Measurements from ENCODE around the gene C5orf34. TPM values are rescaled to one million over a fixed set of nuclear protein-coding genes. Genes with fewer than 3 reads are reported as not detected.

C5orf34 gene
- polyA plus RNA-seq, 1 of the 3 experiments (the other 2 are of a cell fraction), result 2.9 TPM

DNA sequence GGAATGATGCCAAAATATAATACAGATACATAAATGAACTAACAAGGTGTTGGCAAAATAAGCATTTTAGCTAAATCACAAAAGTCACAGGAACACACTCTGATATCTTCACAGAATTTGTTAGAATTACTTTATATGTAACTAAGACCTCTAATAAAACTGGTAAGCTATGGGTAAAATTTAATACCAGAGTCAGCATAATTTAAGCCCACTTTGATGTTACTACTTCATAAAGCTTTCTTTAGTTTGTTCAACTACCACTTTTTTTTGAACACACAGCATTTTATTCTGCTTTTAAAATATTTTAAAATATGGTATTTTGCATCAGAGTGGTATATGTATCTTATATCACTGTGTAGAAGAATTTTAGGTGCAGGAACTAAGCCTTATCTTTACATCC is 22.0 kb upstream of the C5orf34 start:
- Histone ChIP-seq H3K9me2 (no peaks in the 10 kb centered on the region), H4K20me1 (ENCODE audit: insufficient read depth) (peaks cover 5% of the 10 kb centered on the region; the same call in 1 of the 2 replicates), H3K27me3 (ENCODE audit: insufficient read depth) (no peaks in the 10 kb centered on the region), H3K79me2 (ENCODE audit: insufficient read depth) (peaks cover 42% of the 10 kb centered on the region), H3K27ac (ENCODE audit: low read depth in 2 of 2, low read length in 1 of 2) (no peak overlapping the region), H3K36me3 (replicated peaks in 1 of 2; ENCODE audit: control insufficient read depth in 1 of 2, insufficient read depth in 2 of 2, low read length in 1 of 2) (peaks cover 86 to 92% of the 10 kb centered on the region in 2 experiments), H3K4me1 (ENCODE audit: control insufficient read depth in 1 of 2, insufficient read depth in 2 of 2, low read depth in 1 of 2, low read length in 1 of 2) (no peaks in the 10 kb centered on the region), H3K9me3 (no peaks in the 10 kb centered on the region), H3K4me2 (no peak overlapping the region), H3K4me3 (ENCODE audit: low read depth in 2 of 2, low read length in 1 of 2) (no peak overlapping the region), H2AFZ (ENCODE audit: low read depth) (no peak overlapping the region), H3F3A (replicated peaks; ENCODE audit: insufficient read depth) (peaks cover 24% of the 10 kb centered on the region), H3K9ac (no peak overlapping the region)
- DNase-seq, result no peak
- POLR2A ChIA-PET, result no interaction called here
- no peak for TF ChIP-seq JUND (IDR thresholded peaks at IDR 0.05)
- TF ChIP-seq GATA2 (CRISPR knock-in tag; IDR thresholded peaks at IDR 0.05), result no peak
- TF ChIP-seq, protein P1, sequence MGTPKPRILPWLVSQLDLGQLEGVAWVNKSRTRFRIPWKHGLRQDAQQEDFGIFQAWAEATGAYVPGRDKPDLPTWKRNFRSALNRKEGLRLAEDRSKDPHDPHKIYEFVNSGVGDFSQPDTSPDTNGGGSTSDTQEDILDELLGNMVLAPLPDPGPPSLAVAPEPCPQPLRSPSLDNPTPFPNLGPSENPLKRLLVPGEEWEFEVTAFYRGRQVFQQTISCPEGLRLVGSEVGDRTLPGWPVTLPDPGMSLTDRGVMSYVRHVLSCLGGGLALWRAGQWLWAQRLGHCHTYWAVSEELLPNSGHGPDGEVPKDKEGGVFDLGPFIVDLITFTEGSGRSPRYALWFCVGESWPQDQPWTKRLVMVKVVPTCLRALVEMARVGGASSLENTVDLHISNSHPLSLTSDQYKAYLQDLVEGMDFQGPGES (IDR thresholded peaks at IDR 0.05; ENCODE audit: low read depth, low read length), result no peak
- no peak for TF ChIP-seq TAF1 (IDR thresholded peaks at IDR 0.05; ENCODE audit: borderline replicate concordance, low read depth, low read length)
- TF ChIP-seq, protein P2, sequence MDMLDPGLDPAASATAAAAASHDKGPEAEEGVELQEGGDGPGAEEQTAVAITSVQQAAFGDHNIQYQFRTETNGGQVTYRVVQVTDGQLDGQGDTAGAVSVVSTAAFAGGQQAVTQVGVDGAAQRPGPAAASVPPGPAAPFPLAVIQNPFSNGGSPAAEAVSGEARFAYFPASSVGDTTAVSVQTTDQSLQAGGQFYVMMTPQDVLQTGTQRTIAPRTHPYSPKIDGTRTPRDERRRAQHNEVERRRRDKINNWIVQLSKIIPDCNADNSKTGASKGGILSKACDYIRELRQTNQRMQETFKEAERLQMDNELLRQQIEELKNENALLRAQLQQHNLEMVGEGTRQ (IDR thresholded peaks at IDR 0.05; ENCODE audit: borderline replicate concordance, low read depth, low read length), result no peak
- CTCF ChIA-PET, result interaction anchor here (1.1 to 1.8 kb wide), 3 partner anchors 17 to 94 kb away, joined by 3 to 4 read pairs (median 3); partner anchors contain the start of gene TMEM267

DNA sequence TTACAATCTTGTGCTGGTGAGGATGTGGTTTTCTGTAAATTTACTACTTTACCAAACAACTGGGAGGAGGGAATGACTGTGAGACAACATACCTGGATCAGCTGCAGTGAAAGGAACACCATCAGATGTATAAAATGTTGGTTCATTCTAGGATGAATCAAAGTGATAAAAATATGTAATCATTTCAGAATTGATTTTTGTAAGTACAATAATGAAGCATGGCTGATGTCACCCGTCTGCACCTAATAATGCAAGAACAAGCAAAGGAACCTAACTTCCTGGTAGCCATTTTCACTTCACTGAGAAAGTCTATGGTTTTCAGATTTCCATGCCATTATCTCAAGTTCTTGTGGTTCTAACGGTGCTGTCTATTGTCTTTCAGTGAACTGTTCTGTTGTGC is 18.7 kb upstream of the C5orf34 start:
- no peak for DNase-seq
- Histone ChIP-seq H3K27ac (ENCODE audit: low read depth in 2 of 2, low read length in 1 of 2) (no peak overlapping the region), H3K79me2 (ENCODE audit: insufficient read depth) (peaks cover 22% of the 10 kb centered on the region), H3K36me3 (replicated peaks in 1 of 2; ENCODE audit: control insufficient read depth in 1 of 2, insufficient read depth in 2 of 2, low read length in 1 of 2) (peaks cover 93% of the 10 kb centered on the region in 2 experiments), H3K4me2 (no peak overlapping the region), H3F3A (replicated peaks; ENCODE audit: insufficient read depth) (peaks cover 21% of the 10 kb centered on the region), H4K20me1 (ENCODE audit: insufficient read depth) (peaks cover 5% of the 10 kb centered on the region; the same call in 1 of the 2 replicates), H3K9me2 (no peaks in the 10 kb centered on the region), H3K4me3 (ENCODE audit: low read depth in 2 of 2, low read length in 1 of 2) (no peak overlapping the region), H2AFZ (ENCODE audit: low read depth) (no peak overlapping the region), H3K4me1 (ENCODE audit: control insufficient read depth in 1 of 2, insufficient read depth in 2 of 2, low read depth in 1 of 2, low read length in 1 of 2) (no peaks in the 10 kb centered on the region), H3K9ac (no peak overlapping the region), H3K27me3 (ENCODE audit: insufficient read depth) (no peaks in the 10 kb centered on the region), H3K9me3 (no peaks in the 10 kb centered on the region)
- CTCF ChIA-PET, result no interaction called here
- POLR2A ChIA-PET, result no interaction called here
- 94% methylated on average over 2 of the region's 2 CpGs for WGBS (ENCODE audit: low lambda C conversion rate)
- no peak for TF ChIP-seq TCF12 (IDR thresholded peaks at IDR 0.05)
- no peak for TF ChIP-seq TEAD4 (IDR thresholded peaks at IDR 0.05; ENCODE audit: borderline replicate concordance, insufficient read depth)
- no peak for TF ChIP-seq RXRA (IDR thresholded peaks at IDR 0.05; ENCODE audit: borderline replicate concordance, low read depth)
- TF ChIP-seq GABPA (IDR thresholded peaks at IDR 0.05; ENCODE audit: low read depth), result no peak
- TF ChIP-seq FOXJ3 (CRISPR knock-in tag; IDR thresholded peaks at IDR 0.05), result no peak
- TF ChIP-seq, protein P3, sequence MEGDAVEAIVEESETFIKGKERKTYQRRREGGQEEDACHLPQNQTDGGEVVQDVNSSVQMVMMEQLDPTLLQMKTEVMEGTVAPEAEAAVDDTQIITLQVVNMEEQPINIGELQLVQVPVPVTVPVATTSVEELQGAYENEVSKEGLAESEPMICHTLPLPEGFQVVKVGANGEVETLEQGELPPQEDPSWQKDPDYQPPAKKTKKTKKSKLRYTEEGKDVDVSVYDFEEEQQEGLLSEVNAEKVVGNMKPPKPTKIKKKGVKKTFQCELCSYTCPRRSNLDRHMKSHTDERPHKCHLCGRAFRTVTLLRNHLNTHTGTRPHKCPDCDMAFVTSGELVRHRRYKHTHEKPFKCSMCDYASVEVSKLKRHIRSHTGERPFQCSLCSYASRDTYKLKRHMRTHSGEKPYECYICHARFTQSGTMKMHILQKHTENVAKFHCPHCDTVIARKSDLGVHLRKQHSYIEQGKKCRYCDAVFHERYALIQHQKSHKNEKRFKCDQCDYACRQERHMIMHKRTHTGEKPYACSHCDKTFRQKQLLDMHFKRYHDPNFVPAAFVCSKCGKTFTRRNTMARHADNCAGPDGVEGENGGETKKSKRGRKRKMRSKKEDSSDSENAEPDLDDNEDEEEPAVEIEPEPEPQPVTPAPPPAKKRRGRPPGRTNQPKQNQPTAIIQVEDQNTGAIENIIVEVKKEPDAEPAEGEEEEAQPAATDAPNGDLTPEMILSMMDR (IDR thresholded peaks at IDR 0.05), result no peak
